Measurements from ENCODE around the gene HDAC4.

The HDAC4 gene

GRCh38 chr2:239307221-239307569 lies 93.6 kb downstream of the HDAC4 start:
- TF ChIP-seq EP300 (IDR thresholded peaks at IDR 0.05; ENCODE audit: borderline replicate concordance) (no peak), USF1 (IDR thresholded peaks at IDR 0.05) (no peak), EGR1 (IDR thresholded peaks at IDR 0.05) (no peak)

GRCh38 chr2:239306274-239307220 lies 94.3 kb downstream of the HDAC4 start:
- TF ChIP-seq USF1 (IDR thresholded peaks at IDR 0.05) (no peak), TEAD4 (IDR thresholded peaks at IDR 0.05) (no peak), EGR1 (IDR thresholded peaks at IDR 0.05) (no peak)

- no peak for TF ChIP-seq EGR1 (IDR thresholded peaks at IDR 0.05)
- no peak for TF ChIP-seq FOXM1 (IDR thresholded peaks at IDR 0.05; ENCODE audit: borderline replicate concordance, low read depth)
- no peak for TF ChIP-seq TAF1 (IDR thresholded peaks at IDR 0.05; ENCODE audit: low read depth)
- TF ChIP-seq TCF12 (IDR thresholded peaks at IDR 0.05; ENCODE audit: low read depth): no peak
- no peak for TF ChIP-seq MAX (IDR thresholded peaks at IDR 0.05)
- TF ChIP-seq ZBTB7A (IDR thresholded peaks at IDR 0.05; ENCODE audit: low read depth): no peak
Measured at GRCh38 chr2:239305771-239306170, 95.0 kb downstream of the HDAC4 start.

- no peak for TF ChIP-seq CEBPB (IDR thresholded peaks at IDR 0.05)
- no peak for TF ChIP-seq TCF12 (IDR thresholded peaks at IDR 0.05; ENCODE audit: low read depth)
- no peak for TF ChIP-seq CREB1 (IDR thresholded peaks at IDR 0.05; ENCODE audit: low read depth)
- TF ChIP-seq FOXM1 (IDR thresholded peaks at IDR 0.05; ENCODE audit: borderline replicate concordance, low read depth): no peak
- no peak for TF ChIP-seq ZBTB7A (IDR thresholded peaks at IDR 0.05; ENCODE audit: low read depth)
- TF ChIP-seq EP300 (IDR thresholded peaks at IDR 0.05; ENCODE audit: borderline replicate concordance): no peak
- no peak for TF ChIP-seq USF1 (IDR thresholded peaks at IDR 0.05)
- TF ChIP-seq TAF1 (IDR thresholded peaks at IDR 0.05; ENCODE audit: low read depth): no peak
- no peak for TF ChIP-seq RAD21 (IDR thresholded peaks at IDR 0.05; ENCODE audit: low read depth)
- no peak for TF ChIP-seq YY1 (IDR thresholded peaks at IDR 0.05; ENCODE audit: low read depth)
- no peak for TF ChIP-seq NFIC (IDR thresholded peaks at IDR 0.05)
- no peak for TF ChIP-seq REST (IDR thresholded peaks at IDR 0.05; ENCODE audit: low read depth)
- TF ChIP-seq EGR1 (IDR thresholded peaks at IDR 0.05): no peak
- TF ChIP-seq MAX (IDR thresholded peaks at IDR 0.05): no peak
- TF ChIP-seq TEAD4 (IDR thresholded peaks at IDR 0.05): no peak
Measured at GRCh38 chr2:239305222-239305575, 95.6 kb downstream of the HDAC4 start.

GRCh38 chr2:239304533-239305221 lies 96.1 kb downstream of the HDAC4 start:
- TF ChIP-seq CREB1 (IDR thresholded peaks at IDR 0.05; ENCODE audit: low read depth) (no peak), YY1 (IDR thresholded peaks at IDR 0.05; ENCODE audit: low read depth) (no peak), NFIC (IDR thresholded peaks at IDR 0.05) (no peak)

- TF ChIP-seq ZBTB7A (IDR thresholded peaks at IDR 0.05; ENCODE audit: low read depth) (no peak), RAD21 (IDR thresholded peaks at IDR 0.05; ENCODE audit: low read depth) (no peak), FOXM1 (IDR thresholded peaks at IDR 0.05; ENCODE audit: borderline replicate concordance, low read depth) (no peak), REST (IDR thresholded peaks at IDR 0.05; ENCODE audit: low read depth) (no peak), CEBPB (IDR thresholded peaks at IDR 0.05) (no peak), EP300 (IDR thresholded peaks at IDR 0.05; ENCODE audit: borderline replicate concordance) (no peak), TAF1 (IDR thresholded peaks at IDR 0.05; ENCODE audit: low read depth) (no peak), YY1 (IDR thresholded peaks at IDR 0.05; ENCODE audit: low read depth) (no peak), MAX (IDR thresholded peaks at IDR 0.05) (no peak), TEAD4 (IDR thresholded peaks at IDR 0.05) (no peak), NFIC (IDR thresholded peaks at IDR 0.05) (no peak), EGR1 (IDR thresholded peaks at IDR 0.05) (no peak), USF1 (IDR thresholded peaks at IDR 0.05) (no peak), TCF12 (IDR thresholded peaks at IDR 0.05; ENCODE audit: low read depth) (no peak), CREB1 (IDR thresholded peaks at IDR 0.05; ENCODE audit: low read depth) (no peak)
Measured at GRCh38 chr2:239303711-239304532, 96.9 kb downstream of the HDAC4 start.

Data from Ishikawa (cell line).